ENCODE measurements around the gene GSG1L.
"Not testable (repeated sequence)": the region's sequence is repeated elsewhere in the genome, so short reads cannot be mapped to it uniquely, and the experiment has no call there.

GSG1L gene

DNA sequence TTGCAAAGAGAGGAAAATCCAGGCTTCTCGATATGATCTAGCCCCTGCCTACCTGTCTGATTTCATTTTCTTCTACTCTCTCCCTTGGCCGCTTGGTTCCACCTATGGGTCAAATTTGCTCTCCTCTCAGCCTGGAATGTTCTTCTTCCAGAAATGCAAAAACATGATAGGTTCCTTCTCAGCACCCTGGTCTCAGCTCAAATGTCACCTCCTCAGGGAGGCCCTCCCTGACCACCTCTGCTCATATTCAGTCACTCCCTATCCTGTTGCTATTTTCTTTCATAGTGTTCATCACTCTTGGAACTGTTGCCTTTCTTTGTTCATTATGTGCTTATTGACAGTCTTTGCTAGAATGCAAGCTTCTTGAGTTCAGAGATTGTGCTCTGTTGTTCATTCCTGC lies 305.0 kb downstream of the GSG1L start:
- no peak for DNase-seq (ENCODE audit: low read depth in 2 of 2)

DNA sequence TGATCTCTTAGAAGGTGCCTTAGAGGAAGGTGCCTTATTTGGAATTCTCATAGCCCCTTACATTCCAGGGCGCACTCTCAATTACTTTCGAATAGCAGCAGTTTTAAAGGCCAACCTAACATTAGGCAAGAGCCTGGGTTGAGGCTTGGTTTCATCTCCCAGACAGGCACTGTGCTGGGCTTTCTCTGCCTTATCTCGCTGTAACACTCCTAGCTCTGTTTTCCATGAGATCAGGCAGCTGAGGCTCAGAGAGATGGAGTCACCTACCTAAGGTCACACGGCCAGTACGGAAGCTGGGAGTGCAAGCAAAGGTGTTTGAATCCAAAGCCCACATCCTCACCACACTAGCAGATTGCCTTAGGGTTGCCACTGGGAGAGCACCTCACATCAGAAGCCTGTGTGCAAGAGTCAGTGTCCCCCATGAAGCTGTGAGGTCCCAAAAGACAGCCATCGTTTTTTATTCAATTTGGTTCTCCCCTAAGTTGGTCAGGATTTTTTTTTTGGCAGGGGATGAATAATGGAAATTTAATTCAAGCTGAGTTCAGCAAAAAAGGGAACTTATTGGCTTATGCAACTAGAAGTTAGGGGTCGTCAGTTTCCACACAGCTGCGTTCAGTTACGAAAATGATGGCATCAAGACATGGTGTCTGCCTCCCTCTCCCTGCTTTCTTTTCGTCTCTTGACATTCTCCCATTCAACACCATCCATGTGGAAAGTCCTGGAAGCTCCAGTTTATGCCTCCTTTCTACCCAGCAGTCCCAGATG lies 307.1 kb downstream of the GSG1L start:
- no peak for DNase-seq (ENCODE audit: low read depth in 2 of 2)

DNA sequence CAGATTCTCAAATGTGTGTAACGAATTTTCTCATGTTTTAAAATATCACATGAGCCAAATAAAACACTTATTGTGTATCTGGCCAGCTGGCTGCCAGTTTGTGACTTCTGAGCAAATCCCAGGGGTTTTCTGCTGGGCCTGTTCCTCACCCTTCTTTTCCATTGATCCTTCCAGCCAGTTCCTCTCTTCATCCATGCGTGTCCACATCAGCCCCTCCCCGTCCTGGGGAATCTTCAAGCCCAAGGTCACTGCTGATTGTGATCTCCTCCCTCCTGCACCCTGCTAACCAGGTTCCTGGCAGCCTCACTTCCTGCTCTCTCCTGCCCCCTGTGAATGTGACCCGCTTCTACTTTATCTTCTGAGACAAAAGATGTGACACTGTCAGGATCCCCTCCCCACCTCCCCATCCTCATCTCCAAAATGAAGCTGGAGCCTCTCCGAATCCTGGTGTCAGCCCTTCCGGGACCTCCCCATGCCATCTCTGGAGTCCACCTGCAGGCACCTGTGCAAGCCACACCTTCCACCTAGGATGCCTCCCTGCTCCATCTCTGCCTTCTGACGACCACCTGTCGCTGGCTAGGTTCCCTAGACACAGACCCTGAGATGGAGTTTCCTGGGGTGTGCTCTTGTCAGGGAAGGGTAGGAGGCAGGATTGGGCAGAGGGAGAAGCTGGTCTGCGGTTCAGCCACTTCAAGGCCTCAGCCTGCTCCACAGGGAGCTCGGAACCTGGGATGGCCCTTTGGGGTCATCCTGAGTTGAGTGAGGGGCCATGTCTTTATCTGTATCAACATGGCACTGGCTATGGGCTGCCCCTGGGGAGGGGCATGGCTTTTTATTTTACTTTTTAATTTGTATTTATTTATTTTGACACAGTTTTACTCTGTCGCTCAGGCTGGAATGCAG lies 308.5 kb downstream of the GSG1L start:
- DNase-seq (ENCODE audit: low read depth in 2 of 2) = no peak

DNA sequence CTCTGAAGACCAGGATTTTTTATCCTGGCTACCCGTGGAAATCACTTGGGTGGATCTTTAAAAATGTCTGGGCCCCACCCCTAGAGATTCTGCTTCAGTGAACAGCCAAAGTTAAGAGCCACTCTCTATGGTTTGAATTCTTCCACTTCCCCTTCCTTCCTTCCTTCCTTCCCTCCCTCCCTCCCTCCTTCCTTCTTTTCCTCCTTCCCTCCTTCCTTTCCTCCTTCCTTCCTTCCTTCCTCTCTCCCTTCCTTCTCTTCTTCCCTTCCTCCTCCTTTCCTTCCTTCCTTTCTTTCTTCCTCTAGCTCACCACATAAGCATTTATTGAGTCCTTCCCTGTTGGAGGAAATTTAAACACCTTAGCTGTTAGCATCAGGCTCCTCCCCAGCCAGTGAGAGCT lies 310.0 kb downstream of the GSG1L start:
- no peak for DNase-seq (ENCODE audit: low read depth in 2 of 2)

DNA sequence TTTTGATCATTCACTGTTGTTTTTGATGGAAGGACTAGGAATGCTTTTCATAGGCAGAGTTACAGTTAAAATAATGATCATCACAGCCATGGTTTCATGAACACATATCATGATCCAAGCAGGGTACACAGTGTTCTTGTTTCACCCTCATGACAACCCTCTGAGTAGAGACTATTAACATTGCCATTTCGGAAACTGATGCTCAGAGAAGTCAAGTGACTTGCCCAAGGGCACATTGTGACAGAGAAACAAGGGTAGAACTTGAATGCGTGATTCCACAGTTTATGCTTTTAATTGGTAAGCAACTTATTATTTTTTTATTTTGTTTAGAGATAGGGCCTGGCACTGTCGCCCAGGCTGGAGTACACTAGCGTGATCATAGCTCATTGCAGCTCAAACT lies 311.3 kb downstream of the GSG1L start:
- no peak for DNase-seq (ENCODE audit: low read depth in 2 of 2)

DNA sequence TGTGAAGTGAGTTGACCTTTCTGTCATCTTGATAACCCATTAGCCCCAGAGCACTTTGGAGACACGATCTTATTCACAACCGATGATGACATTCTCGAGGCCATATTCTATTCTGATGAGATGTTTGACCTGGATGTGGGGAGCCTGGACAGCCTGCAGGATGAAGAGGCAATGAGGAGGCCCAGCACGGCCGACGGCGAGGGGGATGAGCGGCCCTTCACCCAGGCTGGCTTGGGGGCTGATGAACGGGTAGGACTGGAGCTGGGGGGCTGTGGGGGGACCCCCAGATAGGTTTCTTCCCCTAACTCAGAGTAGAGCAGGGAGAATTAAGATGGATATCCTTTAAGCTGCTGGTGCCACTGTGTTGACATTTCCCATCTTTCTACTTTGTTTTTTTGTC lies 311.8 kb downstream of the GSG1L start:
- no peak for DNase-seq (ENCODE audit: low read depth in 2 of 2)

DNA sequence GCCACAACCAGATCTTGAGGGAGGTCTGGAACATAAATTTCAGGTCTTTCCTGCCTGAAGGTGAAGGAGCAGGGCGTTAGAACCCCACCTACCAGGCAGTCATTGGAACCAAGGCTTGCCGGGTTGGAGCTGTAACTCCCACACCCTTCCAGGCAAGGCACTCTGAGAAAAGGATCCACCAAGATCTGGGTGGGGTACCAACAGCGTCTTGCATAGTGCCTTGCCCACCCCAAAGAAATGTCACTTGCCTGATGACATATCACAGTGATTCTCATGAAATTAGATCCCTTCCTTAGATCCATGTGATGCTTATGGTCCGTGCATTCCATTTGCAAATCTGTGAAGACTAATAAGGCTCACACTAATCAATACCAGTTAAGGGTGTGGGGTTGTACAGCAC lies 312.3 kb downstream of the GSG1L start:
- no peak for DNase-seq (ENCODE audit: low read depth in 2 of 2)

DNA sequence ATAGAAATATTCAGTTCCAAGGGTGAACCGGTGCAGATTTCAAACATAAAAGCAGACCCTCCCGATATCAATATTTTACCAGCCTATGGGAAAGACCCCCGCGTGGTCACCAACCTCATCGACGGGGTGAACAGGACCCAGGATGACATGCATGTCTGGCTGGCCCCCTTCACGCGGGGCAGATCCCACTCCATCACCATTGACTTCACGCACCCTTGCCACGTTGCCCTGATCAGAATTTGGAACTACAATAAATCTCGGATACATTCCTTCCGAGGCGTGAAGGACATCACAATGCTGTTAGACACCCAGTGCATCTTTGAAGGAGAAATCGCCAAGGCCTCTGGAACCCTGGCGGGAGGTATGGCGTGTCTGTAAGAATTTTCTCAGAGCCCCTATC lies 313.6 kb downstream of the GSG1L start:
- DNase-seq (ENCODE audit: low read depth in 2 of 2) = no peak

DNA sequence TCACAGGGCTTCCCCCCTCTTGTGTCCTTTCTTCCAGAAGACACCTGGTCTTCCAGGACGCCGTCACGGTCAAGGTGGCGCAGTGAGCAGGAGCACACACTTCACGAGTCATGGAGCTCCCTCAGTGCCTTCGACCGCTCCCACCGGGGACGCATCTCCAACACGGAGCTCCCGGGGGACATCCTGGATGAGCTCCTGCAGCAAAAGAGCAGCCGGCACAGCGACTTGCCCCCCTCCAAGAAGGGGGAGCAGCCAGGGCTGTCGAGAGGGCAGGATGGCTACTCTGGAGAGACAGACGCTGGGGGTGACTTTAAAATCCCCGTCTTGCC lies 314.0 kb downstream of the GSG1L start:
- no peak for DNase-seq (ENCODE audit: low read depth in 2 of 2)

DNA sequence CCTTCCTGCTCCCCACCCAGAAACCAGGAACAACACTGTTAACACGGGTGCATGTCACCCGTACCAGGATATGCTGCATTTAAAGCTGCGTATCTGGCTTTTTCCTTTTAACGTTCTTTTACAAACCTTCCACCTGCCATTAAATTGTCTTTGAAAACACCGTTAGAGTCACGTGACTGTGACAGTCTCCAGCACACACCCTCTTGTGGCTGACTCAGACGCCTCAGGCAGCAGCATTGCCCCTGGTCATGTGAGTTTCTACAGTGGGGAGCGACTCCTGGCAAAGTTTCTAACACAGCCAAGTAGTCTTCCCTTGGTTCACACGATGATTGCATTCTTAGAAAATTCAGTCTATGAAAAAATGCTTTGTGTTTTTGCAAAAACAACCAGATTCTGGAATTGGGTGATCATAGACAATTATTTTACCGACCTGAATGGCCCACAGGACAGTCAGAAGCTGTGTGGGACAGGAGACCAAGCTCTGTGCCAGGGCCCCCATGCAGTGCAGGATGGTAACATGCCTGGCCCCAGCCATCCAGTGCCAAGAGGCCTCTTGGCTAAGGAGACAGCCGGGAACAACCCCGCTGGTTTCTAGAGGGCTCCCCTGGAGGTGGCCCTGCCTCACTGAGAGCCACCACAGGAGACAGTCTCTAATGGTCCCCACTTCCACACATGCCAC lies 314.5 kb downstream of the GSG1L start:
- DNase-seq (ENCODE audit: low read depth in 2 of 2) = peak in 1 of 2 donors; percentile 9

DNA sequence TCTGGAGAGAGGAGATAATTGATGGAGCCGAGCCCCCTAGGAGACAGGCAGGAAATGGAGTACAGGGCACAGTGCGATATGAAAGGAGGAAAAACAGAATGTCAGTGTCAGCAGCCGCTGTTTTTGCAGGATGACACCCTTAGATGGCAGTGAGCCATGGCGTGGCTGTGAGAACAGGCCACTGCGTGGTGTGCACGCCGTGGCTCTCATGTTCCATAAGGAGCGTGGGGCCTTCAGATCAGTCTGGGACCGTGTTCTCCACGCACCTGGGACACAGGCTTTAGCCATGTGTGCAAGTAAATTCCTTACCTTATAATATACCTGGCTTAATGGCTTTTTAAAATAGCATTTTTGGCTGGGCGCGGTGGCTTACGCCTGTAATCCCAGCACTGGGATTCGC lies 315.6 kb downstream of the GSG1L start:
- DNase-seq (ENCODE audit: low read depth in 2 of 2) = no peak

DNA sequence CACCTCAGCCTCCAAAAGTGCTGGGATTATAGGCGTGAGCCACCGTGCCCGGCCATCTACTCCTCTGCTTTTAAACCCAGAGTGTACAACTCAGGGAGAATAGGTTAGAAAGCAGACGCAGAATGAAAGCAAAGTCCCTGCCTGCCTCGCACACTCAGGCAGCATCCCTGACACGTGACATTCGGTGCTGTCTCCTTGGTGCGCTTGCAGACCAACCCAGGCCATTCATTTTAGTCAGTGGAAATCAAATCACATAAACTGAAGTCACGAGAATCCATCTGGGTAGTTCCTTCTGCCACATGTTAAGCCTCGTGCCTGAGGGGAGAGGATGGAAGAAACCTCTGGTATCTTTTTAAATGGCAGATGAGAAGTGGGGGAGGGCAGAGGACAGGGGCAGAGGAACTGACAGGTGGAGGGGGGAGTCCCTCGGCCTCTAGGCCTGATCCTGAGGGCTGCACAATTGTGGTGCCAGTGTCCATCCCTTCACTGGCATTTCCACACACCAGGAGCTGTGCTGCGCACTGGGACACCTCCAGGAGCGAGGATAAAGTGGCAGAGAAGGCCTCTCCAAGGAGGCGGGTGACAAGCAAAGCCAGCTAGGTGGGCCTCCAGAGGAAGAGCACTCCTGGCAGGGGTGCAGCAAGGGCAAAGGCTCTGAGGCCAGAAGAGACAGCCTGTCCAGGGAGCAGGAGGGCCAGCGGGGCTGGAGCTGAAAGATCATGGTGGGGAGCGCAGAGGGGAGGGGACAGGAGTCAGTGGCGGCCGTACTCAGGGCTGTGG lies 317.2 kb downstream of the GSG1L start:
- DNase-seq (ENCODE audit: low read depth in 2 of 2) = no peak

DNA sequence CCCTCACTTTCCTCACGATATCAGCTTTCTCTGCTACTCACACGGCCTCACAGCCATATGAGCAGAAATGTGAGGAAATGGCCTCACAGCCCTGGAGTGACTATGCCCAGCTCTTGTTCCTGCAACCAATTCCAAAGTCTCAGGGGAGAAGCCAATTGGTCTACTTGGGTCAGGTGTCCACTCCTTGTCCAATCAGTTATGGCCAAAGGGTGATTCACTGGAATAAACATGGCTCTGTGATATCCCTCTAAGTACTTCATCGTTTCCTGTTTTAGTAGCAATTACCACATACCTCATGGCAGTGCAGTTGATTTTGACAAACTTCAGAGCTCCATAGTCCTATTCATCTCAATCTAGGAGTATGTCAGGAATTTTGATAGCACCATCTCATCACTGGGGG lies 318.2 kb downstream of the GSG1L start:
- DNase-seq (ENCODE audit: low read depth in 2 of 2) = no peak

DNA sequence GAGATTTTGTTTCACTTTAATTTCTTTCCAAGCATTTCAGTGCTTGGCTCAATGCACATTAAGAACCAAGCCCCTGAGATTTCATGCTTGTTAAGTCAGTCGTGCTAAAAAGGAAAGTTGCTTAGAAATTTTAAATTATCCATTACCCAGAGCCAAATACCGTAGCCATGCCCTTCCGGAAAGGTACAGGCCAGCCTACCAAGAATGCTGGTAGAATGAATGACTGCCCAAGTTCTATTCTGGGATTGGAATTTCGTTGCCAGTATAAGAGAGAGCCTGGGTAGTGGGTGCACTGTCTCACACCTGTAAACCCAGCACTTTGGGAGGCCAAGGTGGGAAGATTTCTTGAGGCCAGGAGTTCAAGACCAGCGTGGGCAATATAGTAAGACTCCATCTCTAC lies 319.6 kb downstream of the GSG1L start:
- DNase-seq (ENCODE audit: low read depth in 2 of 2) = no peak

DNA sequence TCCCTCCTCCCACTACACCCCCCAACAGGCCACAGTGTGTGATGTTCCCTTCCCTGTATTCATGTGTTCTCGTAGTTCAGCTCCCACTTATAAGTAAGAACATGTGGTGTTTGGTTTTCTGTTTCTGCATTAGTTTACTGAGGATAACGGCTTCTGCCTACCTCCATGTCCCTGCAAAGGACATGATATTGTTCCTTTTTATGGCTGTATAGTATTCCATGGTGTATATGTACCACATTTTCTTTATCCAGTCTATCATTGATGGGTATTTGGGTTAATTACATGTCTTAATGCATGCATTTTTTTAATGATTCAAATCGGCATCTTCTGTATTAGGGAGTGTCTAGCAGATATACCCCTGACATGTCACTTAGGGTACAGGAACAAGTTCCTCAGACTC lies 320.5 kb downstream of the GSG1L start:
- DNase-seq (ENCODE audit: low read depth in 2 of 2) = not testable (repeated sequence)

DNA sequence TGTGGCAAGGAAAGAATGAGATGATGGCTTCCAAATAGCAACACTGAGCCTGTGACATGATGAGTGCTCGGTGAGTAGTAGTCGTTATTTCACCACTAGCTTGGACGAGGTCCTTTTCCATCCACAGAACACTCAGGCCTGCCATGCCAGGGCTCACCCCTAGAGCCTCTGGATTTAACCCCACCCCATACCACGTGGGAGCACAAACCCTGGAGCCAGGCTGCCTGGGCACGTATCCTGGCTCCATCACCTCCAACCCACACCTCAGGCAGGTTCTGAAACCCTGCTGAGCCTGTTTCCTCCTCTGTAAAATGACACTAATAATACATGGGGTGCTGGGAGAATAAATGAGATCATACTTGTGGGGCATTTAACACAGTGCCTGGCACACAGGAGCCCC lies 321.2 kb downstream of the GSG1L start:
- DNase-seq (ENCODE audit: low read depth in 2 of 2) = no peak

DNA sequence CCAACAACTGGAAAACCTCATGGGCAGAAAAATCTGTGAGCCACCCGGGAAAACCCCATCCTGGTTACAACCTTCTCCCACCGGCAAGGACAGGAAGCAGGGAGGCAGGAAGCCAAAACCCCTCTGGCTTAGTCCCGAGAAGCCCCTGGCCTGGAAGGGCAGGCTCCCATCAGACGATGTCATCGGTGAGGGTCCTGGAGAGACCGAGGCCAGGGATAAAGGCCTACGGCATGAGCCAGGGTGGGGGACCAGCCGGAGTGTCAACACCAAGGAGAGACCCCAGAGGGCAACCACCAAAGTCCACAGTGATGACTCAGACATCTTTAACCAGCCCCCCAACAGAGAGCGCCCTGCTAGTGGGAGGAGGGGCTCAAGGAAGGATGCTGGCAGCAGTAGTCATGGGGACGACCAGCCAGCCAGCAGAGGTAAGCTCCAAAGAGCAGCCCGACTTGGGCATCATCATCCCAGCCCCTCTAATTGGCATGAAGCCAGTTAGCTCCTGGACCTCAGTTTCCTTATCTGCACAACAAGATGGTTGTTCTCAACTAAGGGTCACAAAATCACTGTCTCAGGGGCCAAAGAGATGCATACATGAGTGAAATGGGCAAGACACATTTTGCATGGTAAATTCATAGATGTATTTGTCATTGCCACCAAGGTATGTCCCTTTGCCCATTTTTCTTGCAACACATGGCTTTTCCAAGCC lies 322.9 kb downstream of the GSG1L start:
- DNase-seq (ENCODE audit: low read depth in 2 of 2) = no peak

DNA sequence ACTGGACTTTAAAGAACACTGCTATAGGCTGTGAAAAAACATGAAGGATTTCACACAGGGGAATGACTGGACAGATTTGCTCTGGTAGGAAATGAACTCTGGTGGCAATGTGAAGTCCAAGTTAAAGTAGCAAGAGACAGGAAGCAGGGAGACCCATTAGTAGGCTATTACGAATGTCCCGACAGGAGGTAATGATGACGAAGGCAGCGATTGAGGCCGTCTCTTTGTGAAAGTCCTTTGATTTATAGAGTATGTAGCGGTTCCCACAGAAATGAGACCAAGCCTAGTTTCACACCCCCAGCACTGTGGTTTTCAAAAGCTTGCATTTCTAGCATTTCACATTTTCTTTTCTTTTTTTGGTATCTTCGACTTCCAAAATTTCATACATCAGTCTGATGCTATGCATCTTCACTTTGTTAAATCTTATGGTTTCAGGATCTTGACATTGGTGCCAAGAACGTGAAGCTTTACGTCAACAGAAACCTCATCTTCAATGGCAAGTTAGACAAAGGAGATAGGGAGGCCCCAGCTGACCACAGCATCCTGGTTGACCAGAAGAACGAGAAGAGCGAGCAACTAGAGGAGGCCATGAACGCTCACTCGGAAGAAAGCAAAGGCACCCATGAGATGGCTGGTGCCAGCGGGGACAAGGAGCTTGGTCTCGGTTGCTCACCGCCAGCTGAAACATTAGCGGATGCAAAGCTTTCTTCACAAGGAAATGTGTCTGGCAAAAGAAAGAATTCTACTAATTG lies 323.7 kb downstream of the GSG1L start:
- no peak for DNase-seq (ENCODE audit: low read depth in 2 of 2)

DNA sequence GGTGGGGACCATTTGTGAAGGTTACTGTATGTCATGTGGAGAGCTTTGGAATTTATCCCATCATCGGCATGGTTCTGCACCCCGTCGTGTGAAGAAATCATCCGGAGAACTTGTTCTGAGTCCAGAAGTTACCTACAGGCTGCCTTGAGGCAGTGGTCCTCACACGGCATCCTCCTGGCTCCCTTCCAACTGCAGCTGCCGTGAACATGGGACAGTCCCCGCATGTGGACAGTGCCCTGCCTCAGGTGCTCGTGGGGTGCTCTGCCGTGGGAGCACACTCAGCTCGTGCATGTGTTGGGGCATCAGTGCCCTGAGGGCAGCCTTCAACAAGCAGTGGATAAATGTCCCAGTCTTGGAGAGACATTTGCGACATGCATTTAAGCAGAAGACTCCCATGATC lies 324.9 kb downstream of the GSG1L start:
- DNase-seq (ENCODE audit: low read depth in 2 of 2) = no peak

Measured in stimulated activated CD8-positive, alpha-beta memory T cell treated with anti-CD3 and anti-CD28 coated beads, Interleukin-2, amount 100 ng/mL, for 1 hour (primary cell).